Mucosa of stomach (tissue), 1 donor: ENCODE results near the gene CCDC57.

Experiments used
- H3K27me3 ChIP-seq: one replicate; pipeline ENCODE4 v1.7.0; 2013; ENCODE audit warnings: mild to moderate bottlenecking, low read length; ENCODE audit not compliant: control insufficient read depth, insufficient read depth
- H3K36me3 ChIP-seq: one replicate; pipeline ENCODE4 v1.7.0; 2013; ENCODE audit warnings: low read length; ENCODE audit not compliant: control insufficient read depth, insufficient read depth
- H3K4me1 ChIP-seq: one replicate; pipeline ENCODE4 v1.7.0; 2013; ENCODE audit warnings: mild to moderate bottlenecking, low read length; ENCODE audit not compliant: control insufficient read depth, insufficient read depth
- H3K4me3 ChIP-seq: one replicate; pipeline ENCODE4 v1.7.0; 2013; ENCODE audit warnings: low read length
- H3K9ac ChIP-seq: one replicate; pipeline ENCODE4 v1.7.0; 2013; ENCODE audit warnings: mild to moderate bottlenecking, low read length, moderate library complexity
- H3K9me3 ChIP-seq: one replicate; pipeline ENCODE4 v1.7.0; 2013; ENCODE audit warnings: mild to moderate bottlenecking, low read length, moderate library complexity; ENCODE audit not compliant: control insufficient read depth
- donor health status: Pancreatic carcinoma.

Gene CCDC57

GRCh38 chr17:82056729-82057621, 155.7 kb downstream of the CCDC57 start:
- H3K27me3 ChIP-seq, result no peaks in the 10 kb centered on the region
- peaks cover 7% of the 10 kb centered on the region for H3K36me3 ChIP-seq
- H3K4me1 ChIP-seq, result peaks cover 13% of the 10 kb centered on the region
- H3K9me3 ChIP-seq, result no peaks in the 10 kb centered on the region
- no peak overlapping the region for H3K4me3 ChIP-seq
- no peak overlapping the region for H3K9ac ChIP-seq

- H3K9ac ChIP-seq, result no peak overlapping the region
- H3K27me3 ChIP-seq, result no peaks in the 10 kb centered on the region
- peaks cover 7% of the 10 kb centered on the region for H3K36me3 ChIP-seq
- H3K4me1 ChIP-seq, result peaks cover 13% of the 10 kb centered on the region
- no peak overlapping the region for H3K4me3 ChIP-seq
- no peaks in the 10 kb centered on the region for H3K9me3 ChIP-seq
Measured at GRCh38 chr17:82055965-82056728, 156.5 kb downstream of the CCDC57 start.

- no peak overlapping the region for H3K9ac ChIP-seq
- H3K36me3 ChIP-seq, result peaks cover 7% of the 10 kb centered on the region
- no peak overlapping the region for H3K4me3 ChIP-seq
- no peaks in the 10 kb centered on the region for H3K27me3 ChIP-seq
- no peaks in the 10 kb centered on the region for H3K9me3 ChIP-seq
- peaks cover 20% of the 10 kb centered on the region for H3K4me1 ChIP-seq
Measured at GRCh38 chr17:82055023-82055964, 157.3 kb downstream of the CCDC57 start.

GRCh38 chr17:82054351-82055022, 158.2 kb downstream of the CCDC57 start:
- Histone ChIP-seq H3K27me3 (no peaks in the 10 kb centered on the region), H3K36me3 (peaks cover 7% of the 10 kb centered on the region)

GRCh38 chr17:82053556-82054263, 158.9 kb downstream of the CCDC57 start:
- Histone ChIP-seq H3K9ac (no peak overlapping the region), H3K4me3 (no peak overlapping the region), H3K36me3 (peaks cover 7% of the 10 kb centered on the region), H3K4me1 (peaks cover 23% of the 10 kb centered on the region), H3K27me3 (no peaks in the 10 kb centered on the region), H3K9me3 (no peaks in the 10 kb centered on the region)

More at GRCh38 chr17:82054351-82055022, 158.2 kb downstream of the CCDC57 start:
- Histone ChIP-seq H3K4me3 (no peak overlapping the region), H3K4me1 (peaks cover 23% of the 10 kb centered on the region), H3K9me3 (no peaks in the 10 kb centered on the region), H3K9ac (no peak overlapping the region)

- Histone ChIP-seq H3K9ac (peak overlapping the region; percentile 74), H3K4me3 (peak overlapping the region; percentile 50), H3K9me3 (no peaks in the 10 kb centered on the region), H3K4me1 (peaks cover 23% of the 10 kb centered on the region), H3K27me3 (no peaks in the 10 kb centered on the region), H3K36me3 (peaks cover 7% of the 10 kb centered on the region)
Measured at GRCh38 chr17:82053130-82053529, 159.5 kb downstream of the CCDC57 start.

GRCh38 chr17:82052638-82053059, 160.0 kb downstream of the CCDC57 start:
- H3K4me3 ChIP-seq, result peak overlapping the region; percentile 50
- H3K4me1 ChIP-seq, result peaks cover 23% of the 10 kb centered on the region
- H3K9ac ChIP-seq, result peak overlapping the region; percentile 74
- H3K27me3 ChIP-seq, result no peaks in the 10 kb centered on the region
- no peaks in the 10 kb centered on the region for H3K9me3 ChIP-seq
- H3K36me3 ChIP-seq, result peaks cover 7% of the 10 kb centered on the region

- Histone ChIP-seq H3K36me3 (peaks cover 7% of the 10 kb centered on the region), H3K9me3 (no peaks in the 10 kb centered on the region), H3K9ac (peak within 1 kb of the TSS; percentile 74), H3K4me1 (peaks cover 23% of the 10 kb centered on the region), H3K27me3 (no peaks in the 10 kb centered on the region), H3K4me3 (peak within 1 kb of the TSS; percentile 50)
Measured at GRCh38 chr17:82051776-82052637, 160.6 kb downstream of the CCDC57 start, which contains the start of the genes GPS1 and RFNG. Gene GPS1, plus strand, starts transcription at chr17:82051898. Its CDS starts 34 bp downstream, at chr17:82051932. Gene RFNG, minus strand, starts transcription at chr17:82051811. Its CDS starts 45 bp downstream, at chr17:82051766.
